ENCODE data around the gene EYA2. TPM values are rescaled to one million over a fixed set of nuclear protein-coding genes. Genes with fewer than 3 reads are reported as not detected.

EYA2 gene
- total and polyA plus RNA-seq, 2 donors (not counting 3 experiments of a cell fraction or from before 2014, with no cell fraction given) = not detected

- no peak for FAIRE-seq
- Histone ChIP-seq H3K4me2 (ENCODE audit: insufficient read depth, low read length) (no peak overlapping the region), H3K9ac (replicated peaks; ENCODE audit: extremely low read depth, insufficient read depth, low read length) (no peak overlapping the region), H3K27me3 (ENCODE audit: control insufficient read depth in 2 of 2, insufficient read depth in 2 of 2, low read length in 2 of 2) (peaks cover 29 to 42% of the 10 kb centered on the region in 2 experiments), H2AFZ (ENCODE audit: low read depth, low read length) (no peak overlapping the region), H3K79me2 (ENCODE audit: control insufficient read depth, insufficient read depth, low read length) (no peaks in the 10 kb centered on the region), H3K4me3 (replicated peaks in 1 of 3; ENCODE audit: insufficient read depth in 1 of 3, low read depth in 1 of 3, low read length in 3 of 3) (no peak overlapping the region), H3K4me1 (ENCODE audit: control insufficient read depth, extremely low read depth, insufficient read depth, low read length) (no peaks in the 10 kb centered on the region), H3K27ac (ENCODE audit: insufficient read depth, low read depth, low read length) (no peak overlapping the region), H3K9me3 (replicated peaks; ENCODE audit: control insufficient read depth, insufficient read depth, low read length) (no peaks in the 10 kb centered on the region), H3K9me1 (replicated peaks; ENCODE audit: control insufficient read depth, extremely low read depth, insufficient read depth, low read length) (no peaks in the 10 kb centered on the region), H3K36me3 (ENCODE audit: control insufficient read depth in 2 of 2, extremely low read depth in 1 of 2, insufficient read depth in 2 of 2, low read length in 2 of 2) (no peaks in the 10 kb centered on the region), H4K20me1 (replicated peaks; ENCODE audit: control insufficient read depth, extremely low read depth, insufficient read depth, low read length) (no peaks in the 10 kb centered on the region)
- dilution Hi-C loops (cut with MboI; ENCODE audit: extremely low pct_ligation_motif_present, low sequenced_read_pairs) = no loop called here
- POLR2A ChIA-PET = no interaction called here
- intact Hi-C loops (cut with micrococcal nuclease) = no loop called here
- no peak for DNase-seq (ENCODE audit: low read depth, low spot score)
- CTCF ChIA-PET = no interaction called here
- TF ChIP-seq FOS (IDR thresholded peaks at IDR 0.05; ENCODE audit: borderline replicate concordance, insufficient read depth, low read length) (no peak), MAX (IDR thresholded peaks at IDR 0.05; ENCODE audit: insufficient read depth, insufficient read length) (no peak), JUN (IDR thresholded peaks at IDR 0.05; ENCODE audit: borderline replicate concordance, insufficient read depth, insufficient read length, low read depth) (no peak), POLR2A (IDR thresholded peaks at IDR 0.05; ENCODE audit: low read depth, low read length) (no peak), GATA2 (IDR thresholded peaks at IDR 0.05; ENCODE audit: insufficient read depth, insufficient read length, low read depth, low read length) (no peak)
- no TSS peak for BruUV-seq (replicated peaks)
Observed at GRCh38 chr20:46897328-46897880, 2.8 kb downstream of the EYA2 start.

- Histone ChIP-seq H3K4me3 (replicated peaks in 1 of 3; ENCODE audit: insufficient read depth in 1 of 3, low read depth in 1 of 3, low read length in 3 of 3) (no peak overlapping the region), H3K27ac (ENCODE audit: insufficient read depth, low read depth, low read length) (no peak overlapping the region), H3K79me2 (ENCODE audit: control insufficient read depth, insufficient read depth, low read length) (no peaks in the 10 kb centered on the region), H2AFZ (ENCODE audit: low read depth, low read length) (no peak overlapping the region), H3K4me2 (ENCODE audit: insufficient read depth, low read length) (no peak overlapping the region), H3K9me1 (replicated peaks; ENCODE audit: control insufficient read depth, extremely low read depth, insufficient read depth, low read length) (no peaks in the 10 kb centered on the region), H3K36me3 (ENCODE audit: control insufficient read depth in 2 of 2, extremely low read depth in 1 of 2, insufficient read depth in 2 of 2, low read length in 2 of 2) (no peaks in the 10 kb centered on the region), H3K9me3 (replicated peaks; ENCODE audit: control insufficient read depth, insufficient read depth, low read length) (no peaks in the 10 kb centered on the region), H3K9ac (replicated peaks; ENCODE audit: extremely low read depth, insufficient read depth, low read length) (no peak overlapping the region), H4K20me1 (replicated peaks; ENCODE audit: control insufficient read depth, extremely low read depth, insufficient read depth, low read length) (no peaks in the 10 kb centered on the region), H3K27me3 (ENCODE audit: control insufficient read depth in 2 of 2, insufficient read depth in 2 of 2, low read length in 2 of 2) (peaks cover 26 to 34% of the 10 kb centered on the region in 2 experiments), H3K4me1 (ENCODE audit: control insufficient read depth, extremely low read depth, insufficient read depth, low read length) (no peaks in the 10 kb centered on the region)
- FAIRE-seq (no peak), DNase-seq (ENCODE audit: low read depth, low spot score) (no peak)
- intact Hi-C loops (cut with micrococcal nuclease) (no loop called here), dilution Hi-C loops (cut with MboI; ENCODE audit: extremely low pct_ligation_motif_present, low sequenced_read_pairs) (no loop called here)
- POLR2A ChIA-PET = no interaction called here
- CTCF ChIA-PET = no interaction called here
- no TSS peak for BruUV-seq (replicated peaks)
- no peak for TF ChIP-seq MYC (IDR thresholded peaks at IDR 0.05; ENCODE audit: low read depth, low read length)
- no peak for TF ChIP-seq FOS (IDR thresholded peaks at IDR 0.05; ENCODE audit: borderline replicate concordance, insufficient read depth, low read length)
- no peak for TF ChIP-seq CTCF (IDR thresholded peaks at IDR 0.05; ENCODE audit: extremely low read depth in 1 of 2, insufficient read depth in 1 of 2, low read depth in 1 of 2, low read length in 2 of 2)
- TF ChIP-seq EZH2 (IDR thresholded peaks at IDR 0.05; ENCODE audit: borderline replicate concordance, low read depth, low read length, severe bottlenecking) = no peak
- TF ChIP-seq POLR2AphosphoS5 (IDR thresholded peaks at IDR 0.05; ENCODE audit: insufficient read depth, low read depth, low read length) = no peak
- TF ChIP-seq JUN (IDR thresholded peaks at IDR 0.05; ENCODE audit: borderline replicate concordance, insufficient read depth, insufficient read length, low read depth) = no peak
- TF ChIP-seq MAX (IDR thresholded peaks at IDR 0.05; ENCODE audit: insufficient read depth, insufficient read length) = no peak
- TF ChIP-seq GATA2 (IDR thresholded peaks at IDR 0.05; ENCODE audit: insufficient read depth, insufficient read length, low read depth, low read length) = no peak
- no peak for TF ChIP-seq POLR2A (IDR thresholded peaks at IDR 0.05; ENCODE audit: low read depth, low read length)
Observed at GRCh38 chr20:46898423-46898822, 3.8 kb downstream of the EYA2 start.

Measured in endothelial cell of umbilical vein (primary cell).